PC-3 (cell line): Measurements from ENCODE around the gene ENTPD1.
"Not testable (repeated sequence)": the region's sequence is repeated elsewhere in the genome, so short reads cannot be mapped to it uniquely, and the experiment has no call there.

Experiments used
- CTCF ChIP-seq: fragments of 300-600 bp; sonication (generic); conservative IDR thresholded peaks from 2 replicates; pipeline ENCODE4 v1.5.1; 2017; ENCODE audit warnings: antibody characterized with exemption, low read depth, mild to moderate bottlenecking, low read length
- EZH2 ChIP-seq: fragments of 300-600 bp; sonication (generic); IDR thresholded peaks from one replicate; pipeline ENCODE4 v1.6.1; 2017; ENCODE audit warnings: antibody characterized with exemption, mild to moderate bottlenecking, low read length; ENCODE audit not compliant: unreplicated experiment
- EZH2phosphoT487 ChIP-seq: fragments of 300-600 bp; sonication (generic); IDR thresholded peaks from 2 replicates; pipeline ENCODE4 v1.6.1; 2018; ENCODE audit warnings: mild to moderate bottlenecking, antibody characterized with exemption, low read length, borderline replicate concordance

GRCh38 chr10:95777638-95778037 is 21.7 kb downstream of the ENTPD1 start:
- not testable (repeated sequence) for TF ChIP-seq CTCF, EZH2, EZH2phosphoT487
